K562 (cell line): ENCODE measurements around the gene FHIT. TPM values are rescaled to one million over a fixed set of nuclear protein-coding genes. Genes with fewer than 3 reads are reported as not detected.

Experiments used
- ATAC-seq: fragments of 200-7000 bp; cut with Tn5 transposase; 3 replicates; pipeline ENCODE4 v1.9.1; 2020; ENCODE audit warnings: moderate library complexity
- BruUV-seq: library from RNA; stranded (reverse); fragments of 400-500 nt; replicated peaks from 2 replicates; lab custom pipeline; 2021; lab: Mats Ljungman, UMichigan
- CTCF ChIA-PET: fragments of 300-600 bp; formaldehyde crosslinking; extraction: SDS; loops from one replicate; lab custom pipeline; 2021; ENCODE audit warnings: low intra/inter-chr PET ratio; lab: Yijun Ruan, JAX
- POLR2A ChIA-PET: fragments of 300-600, 350-650 bp; sonication (Branson Sonifier 250); formaldehyde crosslinking; extraction: SDS; loops from one replicate; lab custom pipeline; 2021; ENCODE audit warnings: antibody characterized with exemption, inconsistent platforms; lab: Yijun Ruan, JAX
- DNase-seq, 4 experiments: peaks; one replicate each; pipeline versions ENCODE4 v3.0.0 to v3.0.0-alpha.2; 2011 to 2018; ENCODE audit warnings: low spot score in 3 of 4, mixed read lengths in 3 of 4; ENCODE audit errors: extremely low read depth in 1 of 4
- FAIRE-seq: peaks from 2 replicates; lab custom pipeline; 2011; peaks lifted over from hg19 to GRCh38; lab: Jason Lieb, UNC
- H2AFZ ChIP-seq: 2 replicates; pipeline ENCODE4 v1.6.0; 2011; ENCODE audit warnings: low read depth, low read length, control low read depth, inconsistent platforms
- H3K27ac ChIP-seq: fragments of 200-600 bp; 3 replicates; pipeline ENCODE4 v1.8.0; 2011; ENCODE audit warnings: low read depth, mild to moderate bottlenecking, control low read depth, inconsistent platforms, low read length, moderate library complexity, mixed read lengths; ENCODE audit errors: extremely low read depth
- H3K27me3 ChIP-seq, 2 experiments: fragments of 300-600 bp in 1 of 2; 2 replicates in 1 of 2; 3 replicates in 1 of 2; pipeline versions ENCODE4 v1.6.0 to v1.8.0; 2011; ENCODE audit warnings: inconsistent platforms in 2 of 2, low read length in 2 of 2, mild to moderate bottlenecking in 1 of 2, mixed read lengths in 1 of 2, moderate library complexity in 1 of 2; ENCODE audit not compliant: control insufficient read depth in 2 of 2, insufficient read depth in 2 of 2
- H3K36me3 ChIP-seq: fragments of 300-600 bp; 3 replicates; pipeline ENCODE4 v1.8.0; 2011; ENCODE audit warnings: mild to moderate bottlenecking, low read length, inconsistent platforms; ENCODE audit not compliant: control insufficient read depth, insufficient read depth
- H3K4me1 ChIP-seq, 2 experiments: fragments of 200-600 bp in 1 of 2; replicated peaks in 1 of 2; 2 replicates in 1 of 2; 3 replicates in 1 of 2; pipeline versions ENCODE4 v1.5.1 to v1.8.0; 2011; ENCODE audit warnings: inconsistent platforms in 2 of 2, low read length in 2 of 2, mild to moderate bottlenecking in 1 of 2, mixed read lengths in 1 of 2, moderate library complexity in 1 of 2; ENCODE audit not compliant: control insufficient read depth in 2 of 2, insufficient read depth in 2 of 2
- H3K4me2 ChIP-seq: 2 replicates; pipeline ENCODE4 v1.6.1; 2011; ENCODE audit warnings: low read length, control low read depth, inconsistent platforms, mixed read lengths; ENCODE audit not compliant: insufficient read depth
- H3K4me3 ChIP-seq: fragments of 200-600 bp; sonication (generic), shearing (Covaris generic); 2 replicates; pipeline ENCODE4 v1.5.1; 2016; ENCODE audit warnings: control low read depth, inconsistent platforms
- H3K79me2 ChIP-seq: fragments of 200-600 bp; 3 replicates; pipeline ENCODE4 v1.8.0; 2011; ENCODE audit warnings: low read length, inconsistent platforms; ENCODE audit not compliant: control insufficient read depth, insufficient read depth
- H3K9ac ChIP-seq, 2 experiments: 2 replicates each; pipeline versions ENCODE4 v1.6.0 to v1.6.1; 2011; ENCODE audit warnings: low read depth in 2 of 2, low read length in 2 of 2, control low read depth in 1 of 2, inconsistent platforms in 1 of 2, mild to moderate bottlenecking in 1 of 2, mixed read lengths in 1 of 2; ENCODE audit not compliant: insufficient read depth in 1 of 2
- H3K9me1 ChIP-seq: one replicate; pipeline ENCODE4 v1.6.0; 2011; ENCODE audit warnings: inconsistent platforms, mild to moderate bottlenecking, low read length, moderate library complexity; ENCODE audit not compliant: control insufficient read depth, insufficient read depth
- H3K9me3 ChIP-seq: replicated peaks from 2 replicates; pipeline ENCODE4 v1.5.1; 2011; ENCODE audit warnings: low read depth, low read length, inconsistent platforms; ENCODE audit not compliant: control insufficient read depth, insufficient read depth
- H4K20me1 ChIP-seq: replicated peaks from 2 replicates; pipeline ENCODE4 v1.6.1; 2011; ENCODE audit warnings: low read length, inconsistent platforms, mixed read lengths; ENCODE audit not compliant: control insufficient read depth, insufficient read depth
- CTBP1 ChIP-seq: fragments of 450-650 bp; IDR thresholded peaks from 2 replicates; pipeline ENCODE4 v1.6.1; 2016; ENCODE audit warnings: borderline replicate concordance
- HNRNPK ChIP-seq: fragments of 200-400 bp; formaldehyde crosslinking; IDR thresholded peaks from one replicate; pipeline ENCODE4 v1.6.1; 2018; ENCODE audit warnings: mild to moderate bottlenecking, low read depth, low read length; ENCODE audit not compliant: poor library complexity, severe bottlenecking
- KAT7 ChIP-seq: sonication (generic); formaldehyde crosslinking; IDR thresholded peaks from 2 replicates; pipeline ENCODE4 v1.8.0; 2022; ENCODE audit warnings: missing genetic modification reagents, mild to moderate bottlenecking, borderline replicate concordance
- PRMT5 ChIP-seq: sonication (generic); formaldehyde crosslinking; IDR thresholded peaks from 2 replicates; pipeline ENCODE4 v1.5.0; 2020; ENCODE audit warnings: missing genetic modification reagents
- SNIP1 ChIP-seq: fragments of 450-650 bp; IDR thresholded peaks from 2 replicates; pipeline ENCODE4 v1.7.1; 2017; ENCODE audit warnings: low read depth, mild to moderate bottlenecking
- SRSF7 ChIP-seq: fragments of 200-400 bp; formaldehyde crosslinking; optimal IDR thresholded peaks from 2 replicates; pipeline ENCODE3; 2017; ENCODE audit warnings: mild to moderate bottlenecking, low read depth, low read length
- ZFX ChIP-seq: sonication (generic); formaldehyde crosslinking; IDR thresholded peaks from 2 replicates; pipeline ENCODE4 v1.8.0; 2022; ENCODE audit warnings: mild to moderate bottlenecking, missing genetic modification reagents, moderate library complexity
- in situ Hi-C: fragments of 300-500 bp; cut with MboI; formaldehyde crosslinking; loops from 4 replicates; pipeline ENCODE4 v1.15.0; 2018; ENCODE audit warnings: inconsistent platforms, mixed read lengths
- intact Hi-C: fragments of 100-400 bp; cut with micrococcal nuclease; formaldehyde crosslinking; loops from 2 replicates; pipeline ENCODE4 v1.14.2; 2022
- polyA plus RNA-seq, 8 experiments: library from polyadenylated mRNA; depleted of rRNA in 4 of 8; stranded (reverse) in 5 of 8; unstranded in 3 of 8; fragments of >200 nt; fragmentation: Nextera tagmentation in 2 of 8; fragmentation: Illumina TruSeq in 1 of 8; extraction: Ambion mirVana in 2 of 8; extraction: Trizol in 1 of 8; gene quantifications; 2 replicates each; pipeline versions ENCODE4 v1.2.1 to v1.2.3, GENCODE V29; 2011 to 2014; ENCODE audit warnings: inconsistent platforms in 1 of 8, missing spikeins in 1 of 8
- total RNA-seq, 7 experiments: library from RNA; depleted of rRNA in 6 of 7; stranded (reverse); fragments of >200 nt in 6 of 7; fragmentation: Illumina TruSeq in 2 of 7; extraction: Trizol in 2 of 7; gene quantifications; 2 replicates each; pipeline versions ENCODE4 v1.2.1 to v1.2.3, GENCODE V29; 2011 to 2021; ENCODE audit warnings: low replicate concordance in 1 of 7
- TF ChIP-seq, protein P1 (sequence below), 2 experiments: fragments of 450-650 bp in 1 of 2; sonication (generic) in 1 of 2; formaldehyde crosslinking in 1 of 2; IDR thresholded peaks; 2 replicates each; pipeline versions ENCODE4 v1.7.1 to v1.9.0; 2016 to 2022; ENCODE audit warnings: inconsistent platforms in 1 of 2, mild to moderate bottlenecking in 1 of 2, missing genetic modification reagents in 1 of 2

Gene FHIT
- total and polyA plus RNA-seq, 9 of the 15 experiments (the other 6 are each of a cell fraction or from before 2014, with no cell fraction given): 1.7 to 9.1 (median 4.3) TPM

DNA sequence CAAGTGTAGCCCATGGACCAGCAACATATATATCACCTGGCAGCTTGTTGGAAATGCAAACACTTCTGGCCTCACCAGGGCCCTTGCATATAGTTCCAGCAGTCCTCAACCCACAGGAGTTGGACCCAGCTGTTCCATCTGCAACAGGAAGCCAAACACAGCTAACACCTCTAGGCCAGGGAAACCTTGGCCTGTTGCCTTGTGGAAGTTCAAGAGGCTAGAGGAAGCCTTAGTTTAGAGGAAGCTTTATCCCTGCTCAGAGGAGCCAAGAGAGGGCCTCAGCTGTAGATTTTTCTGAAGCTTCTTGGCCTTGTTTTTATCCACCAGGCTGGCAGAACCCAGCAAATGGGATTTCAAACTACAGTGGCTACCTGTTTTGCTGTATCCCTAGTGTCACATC, 11.4 kb downstream of the FHIT start:
- ATAC-seq (no peak), FAIRE-seq (no peak), DNase-seq (no peak)
- H3K27ac ChIP-seq: no peak overlapping the region
- intact Hi-C loops (no loop called here), in situ Hi-C loops (no loop called here)
- H2AFZ ChIP-seq: no peak overlapping the region
- no peak overlapping the region for H3K4me3 ChIP-seq
- H3K27me3 ChIP-seq: no peaks in the 10 kb centered on the region
- peaks cover 0 to 7% of the 10 kb centered on the region in 2 experiments; a peak in 2 of 5 replicates for H3K4me1 ChIP-seq
- H3K79me2 ChIP-seq: no peaks in the 10 kb centered on the region
- H3K9me1 ChIP-seq: no peaks in the 10 kb centered on the region
- ChIA-PET POLR2A (interaction anchor here (1.3 kb wide), 1 partner anchor 9 kb away, joined by 4 read pairs; no protein-coding TSS in a partner anchor), CTCF (no interaction called here)
- no TSS peak for BruUV-seq
- H3K9ac ChIP-seq: no peak overlapping the region
- no peaks in the 10 kb centered on the region; the same call in 1 of the 2 replicates for H4K20me1 ChIP-seq
- H3K4me2 ChIP-seq: no peak overlapping the region
- H3K36me3 ChIP-seq: no peaks in the 10 kb centered on the region
- TF ChIP-seq, protein P1, sequence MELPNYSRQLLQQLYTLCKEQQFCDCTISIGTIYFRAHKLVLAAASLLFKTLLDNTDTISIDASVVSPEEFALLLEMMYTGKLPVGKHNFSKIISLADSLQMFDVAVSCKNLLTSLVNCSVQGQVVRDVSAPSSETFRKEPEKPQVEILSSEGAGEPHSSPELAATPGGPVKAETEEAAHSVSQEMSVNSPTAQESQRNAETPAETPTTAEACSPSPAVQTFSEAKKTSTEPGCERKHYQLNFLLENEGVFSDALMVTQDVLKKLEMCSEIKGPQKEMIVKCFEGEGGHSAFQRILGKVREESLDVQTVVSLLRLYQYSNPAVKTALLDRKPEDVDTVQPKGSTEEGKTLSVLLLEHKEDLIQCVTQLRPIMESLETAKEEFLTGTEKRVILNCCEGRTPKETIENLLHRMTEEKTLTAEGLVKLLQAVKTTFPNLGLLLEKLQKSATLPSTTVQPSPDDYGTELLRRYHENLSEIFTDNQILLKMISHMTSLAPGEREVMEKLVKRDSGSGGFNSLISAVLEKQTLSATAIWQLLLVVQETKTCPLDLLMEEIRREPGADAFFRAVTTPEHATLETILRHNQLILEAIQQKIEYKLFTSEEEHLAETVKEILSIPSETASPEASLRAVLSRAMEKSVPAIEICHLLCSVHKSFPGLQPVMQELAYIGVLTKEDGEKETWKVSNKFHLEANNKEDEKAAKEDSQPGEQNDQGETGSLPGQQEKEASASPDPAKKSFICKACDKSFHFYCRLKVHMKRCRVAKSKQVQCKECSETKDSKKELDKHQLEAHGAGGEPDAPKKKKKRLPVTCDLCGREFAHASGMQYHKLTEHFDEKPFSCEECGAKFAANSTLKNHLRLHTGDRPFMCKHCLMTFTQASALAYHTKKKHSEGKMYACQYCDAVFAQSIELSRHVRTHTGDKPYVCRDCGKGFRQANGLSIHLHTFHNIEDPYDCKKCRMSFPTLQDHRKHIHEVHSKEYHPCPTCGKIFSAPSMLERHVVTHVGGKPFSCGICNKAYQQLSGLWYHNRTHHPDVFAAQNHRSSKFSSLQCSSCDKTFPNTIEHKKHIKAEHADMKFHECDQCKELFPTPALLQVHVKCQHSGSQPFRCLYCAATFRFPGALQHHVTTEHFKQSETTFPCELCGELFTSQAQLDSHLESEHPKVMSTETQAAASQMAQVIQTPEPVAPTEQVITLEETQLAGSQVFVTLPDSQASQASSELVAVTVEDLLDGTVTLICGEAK (IDR thresholded peaks at IDR 0.05): no peak
- TF ChIP-seq, protein P1 (CRISPR knock-in tag; IDR thresholded peaks at IDR 0.05): no peak
- TF ChIP-seq KAT7 (CRISPR knock-in tag) (no peak), SRSF7 (no peak), SNIP1 (no peak), HNRNPK (no peak), CTBP1 (no peak), PRMT5 (CRISPR knock-in tag) (no peak), ZFX (CRISPR knock-in tag) (no peak)
- H3K9me3 ChIP-seq: no peaks in the 10 kb centered on the region
